Cardiac ventricle fibroblast (primary cell): ENCODE measurements around the gene DENND2C. TPM values are rescaled to one million over a fixed set of nuclear protein-coding genes. Genes with fewer than 3 reads are reported as not detected.

Experiments
- total RNA-seq: library from RNA; depleted of rRNA; stranded (reverse); fragments of >200 nt; gene quantifications from 2 replicates; pipeline ENCODE4 v1.2.3, GENCODE V29; 2015

The DENND2C gene, protein sequence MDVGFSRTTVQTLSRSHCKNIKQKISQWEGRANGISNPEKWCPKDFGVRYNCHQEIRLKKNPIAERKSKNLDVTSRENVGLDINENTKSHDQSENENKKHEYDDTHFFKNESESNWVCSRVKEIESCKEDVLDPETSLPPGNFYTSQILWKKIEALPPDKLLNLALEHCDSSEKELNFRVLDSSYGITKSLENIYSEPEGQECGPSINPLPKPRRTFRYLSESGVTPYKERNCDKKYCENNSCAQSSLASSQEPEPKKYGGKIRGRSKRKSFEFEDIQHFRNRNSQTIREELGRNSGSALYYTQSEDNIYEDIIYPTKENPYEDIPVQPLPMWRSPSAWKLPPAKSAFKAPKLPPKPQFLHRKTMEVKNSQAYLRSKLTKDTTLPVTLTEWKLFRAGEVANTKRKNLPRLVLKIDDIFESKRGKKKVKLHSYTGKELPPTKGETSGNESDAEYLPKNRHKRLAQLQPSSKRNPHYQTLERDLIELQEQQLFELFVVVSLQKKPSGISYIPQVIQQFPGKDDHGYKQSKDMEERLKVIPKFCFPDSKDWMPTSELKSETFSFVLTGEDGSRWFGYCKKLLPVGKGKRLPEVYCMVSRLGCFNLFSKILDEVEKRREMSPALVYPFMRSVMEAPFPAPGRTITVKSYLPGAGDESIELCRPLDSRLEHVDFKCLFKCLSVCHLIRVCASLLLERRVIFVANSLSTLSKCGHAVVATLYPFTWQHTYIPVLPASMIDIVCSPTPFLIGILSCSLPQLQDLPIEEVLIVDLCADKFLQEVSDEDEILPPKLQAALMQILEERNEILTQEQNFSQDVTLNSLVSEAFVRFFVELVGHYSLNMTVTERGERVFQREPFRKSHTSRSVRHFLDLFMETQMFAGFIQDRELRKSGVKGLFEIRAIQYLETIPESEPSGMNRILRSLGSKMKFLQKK
- 3.1 and 3.2 TPM in 2 replicates for total RNA-seq

GRCh38 chr1:114669562-114670082 is at the start of gene DENND2C:
DENND2C (minus strand) TSS chr1:114670049; CDS start chr1:114625984, 44,065 bp downstream.

GRCh38 chr1:114716304-114717170 is 46.7 kb upstream of the DENND2C start, which contains the start of gene NRAS:
NRAS (minus strand) TSS chr1:114716771; CDS start chr1:114716160, 611 bp downstream.

GRCh38 chr1:114695430-114696058 is 25.7 kb upstream of the DENND2C start, which contains the start of gene AMPD1:
AMPD1 (minus strand) TSS chr1:114695546; CDS start chr1:114695471, 75 bp downstream.

GRCh38 chr1:114581335-114582287 is 88.2 kb downstream of the DENND2C start, which contains the start of gene BCAS2:
BCAS2 (minus strand) TSS chr1:114581615; CDS start chr1:114581591, 24 bp downstream.

Other genes starting within 250 kb of the DENND2C start
- gene TRIM33, start 158.8 kb downstream of the DENND2C start, total RNA-seq = 15.0 and 17.6 TPM in 2 replicates
- 21.2 and 32.4 TPM in 2 replicates for gene BCAS2, start 88.4 kb downstream of the DENND2C start, total RNA-seq
- not detected in 2 replicates for gene AMPD1, start 25.5 kb upstream of the DENND2C start, total RNA-seq
- gene NRAS, start 46.7 kb upstream of the DENND2C start, total RNA-seq = 18.0 and 22.9 TPM in 2 replicates
- gene CSDE1, start 87.9 kb upstream of the DENND2C start, total RNA-seq = 306 and 670 TPM in 2 replicates
- 41.7 and 45.2 TPM in 2 replicates for gene SIKE1, start 110.6 kb upstream of the DENND2C start, total RNA-seq
- gene SYCP1, start 184.8 kb upstream of the DENND2C start, total RNA-seq = not detected in 2 replicates